ENCODE data around the gene GPANK1.

GPANK1 gene

DNA sequence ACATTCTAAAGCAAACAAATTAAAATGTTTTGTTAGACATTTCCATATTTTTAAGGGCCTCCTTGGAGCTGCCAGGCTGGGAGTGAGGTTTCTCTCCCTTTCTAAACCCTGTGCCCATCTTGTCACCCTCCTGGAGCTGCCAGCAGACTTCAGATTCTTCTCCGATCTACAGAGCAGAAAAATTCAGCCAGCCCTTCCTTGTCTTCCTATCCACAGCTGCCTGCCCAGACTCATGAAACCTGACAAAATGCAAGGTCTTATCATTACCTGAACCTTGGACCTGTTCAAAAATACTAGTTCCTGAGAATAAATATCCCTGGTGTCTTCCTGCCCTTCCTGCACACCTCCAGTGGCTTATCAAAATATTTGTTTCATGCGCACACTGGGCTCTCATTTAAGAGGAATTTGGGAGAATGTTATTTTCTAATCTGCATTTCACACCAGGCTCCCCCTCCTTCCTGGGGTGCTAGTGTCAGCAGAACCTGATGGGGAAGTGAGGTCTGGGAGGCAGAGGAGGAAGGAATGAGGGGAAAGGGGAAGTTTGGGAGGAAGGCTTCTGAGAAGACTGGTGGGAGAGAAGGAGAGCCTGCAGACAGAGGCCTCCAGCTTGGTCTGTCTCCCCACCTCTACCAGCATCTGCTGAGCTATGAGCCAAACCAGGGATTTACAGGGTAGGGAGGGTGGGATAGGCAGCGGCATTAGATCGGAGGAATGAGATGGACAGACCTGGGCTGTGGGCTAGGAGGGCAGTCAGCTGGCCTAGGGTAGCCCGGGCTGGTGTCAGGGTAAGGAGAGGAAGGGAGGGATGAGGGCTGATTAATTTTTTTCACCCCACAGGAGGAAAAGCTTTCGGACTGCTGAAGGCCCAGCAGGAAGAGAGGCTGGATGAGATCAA, 49.9 kb downstream of the GPANK1 start, which contains the start of gene AIF1:
TSS of gene AIF1 (plus strand) at position 551 of the 895 bp plus-strand sequence. CDS start at position 647, 96 bp downstream.
- no peak for DNase-seq

DNA sequence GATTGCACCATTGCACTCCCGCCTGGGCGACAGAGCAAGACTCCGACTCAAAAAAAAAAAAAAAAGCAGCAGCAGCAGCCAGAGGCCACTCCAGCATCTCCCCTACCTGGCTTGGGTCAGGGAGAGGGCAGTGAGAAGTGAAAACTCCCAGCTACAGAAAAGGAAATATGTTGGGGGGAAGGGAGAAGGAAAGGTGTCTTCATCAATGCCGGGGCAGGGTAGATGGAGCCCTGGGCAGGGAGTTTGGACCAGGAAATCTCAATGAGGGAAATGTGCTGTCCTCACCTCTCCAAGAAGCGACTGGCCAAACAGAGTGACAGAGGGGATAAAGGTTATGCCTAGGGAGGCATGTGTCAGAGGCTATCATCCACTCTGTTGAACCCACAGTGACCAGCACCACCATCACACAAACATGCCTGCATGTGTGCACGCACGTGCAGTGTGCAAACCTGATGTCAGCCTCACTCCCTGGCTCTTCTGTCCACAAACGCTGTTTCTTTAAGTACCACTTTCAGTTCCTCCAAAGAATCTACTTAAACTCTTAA, 50.6 kb downstream of the GPANK1 start:
- no peak for DNase-seq

Data from KG1 (cell line).